Stimulated activated CD4-positive, alpha-beta T cell treated with anti-CD3 and anti-CD28 coated beads, Interleukin-4, amount 100 ng/mL, for 4 hours (primary cell): ENCODE results near the gene DTNA.
"Not testable (repeated sequence)": the region's sequence is repeated elsewhere in the genome, so short reads cannot be mapped to it uniquely, and the experiment has no call there.

ENCODE experiments used
- DNase-seq, 2 experiments: peaks; one replicate each; pipeline ENCODE4 v3.0.0-alpha.2; 2020

Gene DTNA

GRCh38 chr18:34709750-34710441, at the start of gene DTNA:
TSS of gene DTNA (plus strand) at chr18:34710298. CDS start at chr18:34755977, 45,679 bp downstream.
- DNase-seq = no peak

GRCh38 chr18:34660572-34660971, 49.5 kb upstream of the DTNA start:
- DNase-seq = no peak

GRCh38 chr18:34661464-34662087, 48.5 kb upstream of the DTNA start:
- DNase-seq = no peak

- no peak for DNase-seq
These were observed 33.1 kb upstream of the DTNA start for GRCh38 chr18:34676816-34677574.

DNA sequence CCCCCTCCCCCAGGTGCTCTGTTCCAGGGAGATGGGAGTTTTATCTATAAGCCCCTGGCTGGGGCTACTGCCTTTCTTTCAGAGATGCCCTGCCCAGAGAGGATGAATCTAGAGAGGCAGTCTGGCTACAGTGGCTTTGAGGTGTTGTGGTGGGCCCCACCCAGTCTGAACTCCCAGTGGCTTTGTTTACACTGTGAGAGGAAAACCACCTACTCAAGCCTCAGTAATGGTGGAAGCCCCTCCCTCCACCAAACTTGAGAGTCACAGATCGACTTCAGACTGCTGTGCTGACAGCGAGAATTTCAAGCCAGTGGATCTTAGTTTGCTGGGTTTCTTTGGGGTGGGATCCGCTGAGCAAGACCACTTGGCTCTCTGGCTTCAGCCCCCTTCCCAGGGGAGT, 20.3 kb upstream of the DTNA start:
- not testable (repeated sequence) for DNase-seq

GRCh38 chr18:34691614-34692013, 18.5 kb upstream of the DTNA start:
- DNase-seq = no peak

- DNase-seq = no peak
These were observed 15.4 kb upstream of the DTNA start for GRCh38 chr18:34694591-34695165.

GRCh38 chr18:34695310-34695709, 14.8 kb upstream of the DTNA start:
- DNase-seq = no peak

GRCh38 chr18:34696671-34697070, 13.4 kb upstream of the DTNA start:
- no peak for DNase-seq

DNA sequence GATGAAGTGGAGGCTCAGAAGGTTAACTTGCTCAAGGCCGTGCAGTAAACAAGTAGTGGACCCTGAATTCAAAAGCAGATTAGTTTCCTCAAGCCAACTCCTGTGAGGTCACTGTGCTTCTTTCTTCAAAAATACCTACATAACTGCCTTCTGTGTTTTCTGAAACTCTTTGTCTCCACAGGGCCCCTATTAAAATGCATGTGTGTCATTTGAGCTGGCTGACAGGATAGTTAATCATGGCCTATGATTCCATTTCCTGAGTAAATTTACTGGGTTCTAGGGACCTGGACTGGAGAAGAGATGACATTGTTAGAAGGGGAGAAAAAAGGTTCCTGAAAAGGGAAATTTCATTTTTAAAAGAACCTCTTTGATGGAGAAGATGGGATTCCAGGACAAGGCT, 12.9 kb upstream of the DTNA start:
- DNase-seq = no peak

DNA sequence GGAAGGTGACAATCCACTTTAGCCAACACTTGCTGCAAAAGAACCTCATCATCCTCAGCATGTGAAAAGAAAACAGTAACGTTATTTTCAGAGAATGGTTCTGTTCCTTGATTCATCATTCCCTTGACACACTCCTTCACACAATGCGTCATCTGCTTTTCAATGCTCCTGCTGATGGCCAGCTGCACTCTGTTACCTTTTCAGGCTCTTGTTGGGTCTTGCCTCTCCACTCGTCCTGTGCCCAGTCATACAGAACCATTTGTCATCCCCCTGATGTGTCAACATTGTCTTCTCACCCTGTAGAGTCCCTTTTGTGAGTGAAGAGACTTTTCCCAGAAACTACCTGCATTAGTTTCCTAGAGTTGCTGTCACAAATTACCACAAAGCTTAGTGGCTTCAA, 12.2 kb upstream of the DTNA start:
- DNase-seq = no peak

GRCh38 chr18:34701911-34702310, 8.2 kb upstream of the DTNA start:
- no peak for DNase-seq

- no peak for DNase-seq
These were observed 7.3 kb upstream of the DTNA start for GRCh38 chr18:34702814-34703213.

DNA sequence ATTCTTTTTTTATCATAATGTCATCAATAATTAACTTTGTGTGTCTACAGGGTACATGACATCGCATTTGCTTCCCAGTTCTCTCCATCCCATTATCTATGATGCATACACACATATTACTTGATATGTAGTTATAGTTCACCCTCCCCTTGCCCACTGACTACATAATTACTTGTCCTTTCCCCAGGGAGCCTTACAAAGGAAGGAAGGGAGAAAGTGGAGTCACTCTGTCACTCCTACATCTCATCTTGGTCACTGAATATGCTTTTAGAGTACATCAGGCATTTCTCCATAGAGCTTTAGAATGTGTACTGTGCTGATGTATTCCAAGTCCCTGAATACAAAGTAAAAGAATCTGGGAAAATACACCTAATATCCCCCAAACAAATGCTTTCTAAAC, 6.0 kb upstream of the DTNA start:
- no peak for DNase-seq

GRCh38 chr18:34704823-34705222, 5.3 kb upstream of the DTNA start:
- DNase-seq = no peak

GRCh38 chr18:34707670-34708069, 2.4 kb upstream of the DTNA start:
- no peak for DNase-seq

- no peak for DNase-seq
These were observed 994 bp upstream of the DTNA start for GRCh38 chr18:34709104-34709503.

- DNase-seq = no peak
These were observed 388 bp downstream of the DTNA start for GRCh38 chr18:34710458-34710914.

- no peak for DNase-seq
These were observed 836 bp downstream of the DTNA start for GRCh38 chr18:34710934-34711333.

DNA sequence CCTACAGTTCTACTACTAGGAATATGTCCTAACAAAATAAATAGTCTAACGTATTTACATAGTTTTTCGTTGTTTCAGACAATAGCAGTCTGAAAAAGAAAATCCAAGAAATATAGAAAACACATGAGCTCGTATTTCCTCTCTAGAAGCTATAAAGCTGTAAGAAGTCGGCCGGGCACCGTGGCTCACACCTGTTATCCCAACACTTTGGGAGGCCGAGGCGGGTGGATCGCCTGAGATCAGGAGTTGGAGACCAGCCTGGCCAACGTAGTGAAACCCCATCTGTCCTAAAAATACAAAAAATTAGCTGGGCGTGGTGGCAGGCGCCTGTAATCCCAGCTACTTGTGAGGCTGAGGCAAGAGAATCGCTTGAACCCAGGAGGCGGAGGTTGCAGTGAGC, 6.0 kb downstream of the DTNA start:
- DNase-seq = not testable (repeated sequence)

DNA sequence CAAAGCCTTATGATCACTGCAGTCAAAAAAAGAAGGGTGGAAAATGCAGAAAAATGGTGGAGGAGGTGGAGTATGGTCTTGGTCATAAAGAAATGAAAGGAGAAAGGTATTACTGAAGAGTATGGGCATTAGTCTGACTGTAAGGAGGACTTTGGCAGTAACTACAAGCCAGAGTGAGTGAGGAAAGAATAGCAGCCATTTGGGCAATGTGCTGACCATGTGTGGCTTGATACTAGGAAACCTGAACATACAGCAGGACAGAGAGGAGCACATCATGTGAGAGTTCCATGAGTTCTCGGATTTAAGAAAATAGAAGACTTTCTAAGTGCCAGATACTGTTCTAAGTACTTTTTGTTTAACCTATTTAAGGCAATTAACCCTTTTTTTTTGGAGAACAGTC, 8.5 kb downstream of the DTNA start:
- no peak for DNase-seq

DNA sequence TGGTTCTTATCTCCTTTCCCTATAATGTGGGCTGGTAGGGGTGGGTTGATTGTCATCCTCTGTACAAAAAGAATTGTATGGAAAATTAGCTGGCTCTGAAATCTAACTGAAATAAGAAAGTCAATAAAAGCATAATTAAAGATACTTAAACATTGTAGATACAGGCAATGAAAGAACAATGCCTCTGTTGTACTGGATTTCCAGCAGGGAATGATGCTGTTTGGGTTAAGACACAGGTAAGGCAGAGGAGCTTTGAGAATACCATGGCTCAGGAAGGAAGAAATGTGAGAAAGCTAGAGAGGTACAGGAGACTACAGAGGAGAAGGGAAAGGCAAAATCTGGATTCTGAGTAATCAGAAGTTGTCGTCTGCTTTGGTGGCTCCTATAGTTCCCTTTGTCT, 10.1 kb downstream of the DTNA start:
- no peak for DNase-seq

DNA sequence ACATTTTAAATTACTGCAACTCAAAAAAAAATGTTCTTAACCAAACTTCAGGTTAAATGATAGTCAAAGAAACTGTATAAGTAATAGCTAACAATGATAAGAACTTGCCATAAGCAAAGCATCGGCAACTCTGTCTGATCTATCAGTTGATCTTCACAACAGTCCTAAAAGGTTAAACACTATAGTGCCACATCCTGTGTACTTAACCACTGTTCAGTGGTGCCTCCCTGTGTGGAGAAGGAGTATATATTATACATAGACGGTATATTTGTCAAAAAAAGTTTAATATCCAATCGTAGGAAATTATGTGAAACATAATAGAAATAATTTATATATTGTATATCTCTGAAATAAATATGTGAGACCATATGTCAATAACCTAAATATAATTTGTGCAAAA, 13.0 kb downstream of the DTNA start:
- DNase-seq = no peak

- DNase-seq = not testable (repeated sequence)
These were observed 15.6 kb downstream of the DTNA start for GRCh38 chr18:34725737-34726136.
